Measurements from ENCODE around the gene IFNA2.
"Not testable (repeated sequence)": the region's sequence is repeated elsewhere in the genome, so short reads cannot be mapped to it uniquely, and the experiment has no call there.

Gene IFNA2

DNA sequence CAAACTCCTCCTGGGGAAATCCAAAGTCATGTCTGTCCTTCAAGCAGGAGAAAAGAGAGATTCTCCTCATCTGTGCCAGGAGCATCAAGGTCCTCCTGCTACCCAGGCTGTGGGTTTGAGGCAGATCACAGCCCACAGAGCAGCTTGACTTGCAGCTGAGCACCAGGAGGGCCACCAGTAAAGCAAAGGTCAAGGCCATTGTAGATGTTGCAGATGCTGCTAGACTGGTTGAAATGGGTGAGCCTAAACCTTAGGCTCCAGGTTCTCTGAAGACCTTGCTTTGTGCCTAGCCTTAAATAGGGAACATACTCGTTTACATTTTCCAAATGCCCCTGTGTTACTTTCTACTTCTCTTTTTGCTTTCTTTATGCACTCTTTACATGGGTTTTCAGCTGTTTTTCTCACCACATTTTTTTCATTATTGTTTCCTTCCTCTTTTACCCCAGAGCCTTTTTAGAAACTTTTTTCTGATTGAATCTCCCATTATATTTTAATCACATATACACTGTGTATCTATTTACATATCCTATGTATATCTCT lies at the start of gene IFNA2:
IFNA2 (minus strand) TSS at position 268 of the 540 bp plus-strand sequence; CDS start at position 199, 69 bp downstream.
- no peak for DNase-seq (ENCODE audit: low read depth)

DNA sequence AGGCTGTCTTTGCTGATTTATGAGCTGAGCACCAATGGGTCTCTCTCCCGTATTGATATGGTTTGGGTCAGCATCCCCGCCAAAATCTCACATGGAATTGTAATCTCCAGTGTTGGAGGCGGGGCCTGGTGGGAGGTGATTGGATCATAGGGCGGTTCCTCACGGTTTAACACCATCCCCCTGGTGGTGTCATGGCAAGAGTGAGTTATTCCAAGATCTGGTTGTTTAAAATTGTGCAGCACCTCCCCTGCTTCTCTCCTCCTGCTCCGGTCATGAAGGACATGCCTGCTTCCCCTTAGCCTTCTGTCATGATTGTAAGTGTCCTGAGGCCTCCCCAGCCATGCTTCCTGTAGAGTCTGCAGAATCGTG lies 49.8 kb upstream of the IFNA2 start:
- DNase-seq (ENCODE audit: low read depth): not testable (repeated sequence)

DNA sequence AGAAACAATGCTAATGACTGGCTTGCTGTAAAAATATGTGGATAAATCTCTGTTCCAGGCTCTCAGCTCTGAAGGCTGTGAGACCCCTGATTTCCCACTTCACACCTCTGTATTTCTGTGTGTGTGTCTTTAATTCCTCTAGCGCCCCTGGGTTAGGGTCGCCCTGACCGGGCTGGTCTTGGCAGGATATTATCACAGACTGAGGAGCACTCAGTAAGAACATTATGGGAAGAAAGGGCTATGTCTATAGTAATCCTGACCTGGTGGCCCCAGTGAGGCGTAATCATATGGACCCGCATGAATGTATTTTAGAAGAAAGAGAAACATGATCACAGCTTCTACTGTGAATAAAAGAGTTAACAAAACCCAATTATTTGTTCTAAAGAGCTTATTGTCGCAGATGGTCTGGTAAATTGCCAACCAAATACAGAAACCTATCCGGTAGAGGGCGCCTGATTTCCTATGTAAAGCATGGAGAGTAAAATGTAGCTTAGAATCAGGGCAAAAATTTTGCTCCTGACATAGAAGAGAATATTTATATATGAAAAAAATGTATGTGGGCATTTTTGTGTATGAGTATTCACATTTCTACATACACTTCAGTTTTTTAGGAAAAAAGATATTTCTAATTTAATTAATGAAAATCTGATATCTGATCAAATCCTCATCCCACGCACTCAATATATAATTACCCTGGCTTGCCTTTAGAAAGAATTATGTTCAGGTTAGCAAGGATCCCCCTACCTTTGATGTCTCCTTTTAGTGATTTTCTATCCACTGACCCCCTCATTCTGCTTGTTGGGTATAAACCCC lies 49.2 kb upstream of the IFNA2 start:
- DNase-seq (ENCODE audit: low read depth): no peak

DNA sequence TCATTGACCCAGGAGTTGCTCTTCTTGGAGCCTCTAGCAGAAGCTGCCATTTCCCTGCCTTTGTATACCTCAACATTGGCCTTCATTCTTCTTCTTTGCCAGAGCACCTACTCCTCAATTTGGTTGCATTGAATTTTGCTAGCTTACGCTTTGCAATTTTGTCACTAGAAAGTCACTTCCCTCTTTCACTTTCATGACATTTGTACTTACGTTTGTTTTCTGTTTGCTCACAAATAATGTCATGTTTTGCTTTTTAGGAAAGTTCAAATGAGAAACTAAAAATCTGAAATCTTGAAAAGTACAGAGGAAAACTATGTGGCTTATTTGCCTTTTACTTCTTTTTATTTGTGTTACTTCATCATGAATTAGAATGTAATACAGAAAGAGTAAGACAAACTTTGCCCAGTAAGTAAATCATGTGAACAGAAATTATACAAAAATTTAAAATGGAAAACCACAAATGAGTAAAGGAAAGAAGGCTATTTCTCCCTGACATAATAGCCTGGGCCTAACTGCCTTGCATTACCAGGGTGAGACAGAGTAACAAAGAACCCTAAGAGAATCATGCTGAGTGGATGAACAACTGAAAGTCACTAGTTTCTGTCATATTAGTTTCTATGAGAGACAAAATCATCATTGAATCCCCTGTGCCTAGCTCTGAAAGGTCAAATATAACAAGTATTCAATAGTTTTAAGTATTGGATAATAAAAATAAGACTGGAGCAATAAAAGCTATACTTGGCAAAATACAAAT lies 47.7 kb upstream of the IFNA2 start:
- DNase-seq (ENCODE audit: low read depth): no peak

DNA sequence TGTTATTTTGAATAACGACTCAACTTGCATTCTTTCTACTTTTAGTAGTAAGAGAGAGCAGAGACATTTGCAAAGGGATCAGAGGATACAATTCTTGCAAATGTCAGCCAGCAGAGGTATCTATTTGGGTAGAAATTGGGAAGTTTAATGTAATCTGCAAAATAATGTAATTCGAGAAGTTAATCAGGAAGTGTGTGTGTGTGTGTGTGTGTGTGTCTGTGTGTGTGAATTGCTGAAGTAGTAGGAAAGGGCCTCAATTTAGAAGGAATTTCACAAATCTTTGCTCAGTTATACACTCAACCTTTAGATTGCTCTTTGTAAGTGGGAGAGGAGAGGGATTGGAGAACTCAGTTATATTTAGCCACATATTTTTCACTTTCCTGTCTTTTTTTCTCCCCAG lies 44.0 kb upstream of the IFNA2 start:
- DNase-seq (ENCODE audit: low read depth): no peak

DNA sequence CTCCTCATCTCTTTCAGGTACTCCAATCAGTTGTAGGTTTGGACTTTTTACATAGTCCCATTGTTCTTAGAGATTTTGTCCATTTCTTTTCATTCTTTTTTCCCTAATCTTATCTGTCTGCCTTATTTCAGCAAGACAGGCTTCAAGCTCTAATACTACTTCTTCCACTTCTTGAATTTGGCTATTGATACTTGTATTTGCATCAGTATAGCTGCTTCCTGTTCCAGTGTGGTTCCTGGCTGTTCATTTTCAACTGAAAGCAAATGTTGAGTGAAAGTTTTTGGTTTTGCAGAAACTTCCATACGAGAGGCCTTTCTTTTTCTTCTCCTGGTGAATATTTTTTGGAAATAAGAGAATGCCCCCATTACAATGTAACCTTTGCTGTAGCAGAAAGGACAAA lies 43.0 kb upstream of the IFNA2 start:
- no peak for DNase-seq (ENCODE audit: low read depth)

DNA sequence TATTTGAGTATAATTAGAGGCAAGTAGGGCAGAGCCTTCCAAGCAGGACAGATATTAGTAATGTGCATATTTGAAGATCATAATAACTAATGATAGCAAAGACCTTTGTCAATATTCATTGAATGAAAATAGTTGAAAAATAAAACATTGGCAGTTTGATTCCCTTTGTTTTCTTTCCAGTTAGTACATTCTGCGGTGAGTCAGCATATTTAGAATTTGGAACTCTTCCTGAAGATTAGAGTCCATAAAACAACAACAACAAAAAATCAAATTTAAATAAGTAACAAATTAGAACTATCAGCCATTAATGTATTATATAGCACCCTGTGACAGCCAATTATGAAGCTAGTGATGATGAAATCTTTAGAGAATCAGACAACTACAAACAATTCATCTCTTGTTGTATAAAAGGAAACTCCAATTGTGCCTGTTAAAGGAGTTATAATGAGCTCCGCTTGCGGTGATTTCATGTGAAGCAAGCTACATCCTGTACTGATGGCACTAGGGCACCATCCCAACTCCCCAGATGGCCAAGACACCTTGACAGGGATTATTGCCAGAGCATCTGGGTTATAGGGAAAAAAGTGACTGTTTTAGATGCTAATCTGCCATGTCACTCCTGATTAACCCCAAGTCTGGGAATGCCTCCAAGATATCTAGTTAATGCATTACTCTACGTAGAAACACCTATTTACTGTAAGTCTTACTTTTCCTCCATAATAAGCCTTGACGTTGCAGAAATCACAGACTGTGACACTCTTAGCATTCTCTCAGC lies 30.5 kb upstream of the IFNA2 start:
- no peak for DNase-seq (ENCODE audit: low read depth)

DNA sequence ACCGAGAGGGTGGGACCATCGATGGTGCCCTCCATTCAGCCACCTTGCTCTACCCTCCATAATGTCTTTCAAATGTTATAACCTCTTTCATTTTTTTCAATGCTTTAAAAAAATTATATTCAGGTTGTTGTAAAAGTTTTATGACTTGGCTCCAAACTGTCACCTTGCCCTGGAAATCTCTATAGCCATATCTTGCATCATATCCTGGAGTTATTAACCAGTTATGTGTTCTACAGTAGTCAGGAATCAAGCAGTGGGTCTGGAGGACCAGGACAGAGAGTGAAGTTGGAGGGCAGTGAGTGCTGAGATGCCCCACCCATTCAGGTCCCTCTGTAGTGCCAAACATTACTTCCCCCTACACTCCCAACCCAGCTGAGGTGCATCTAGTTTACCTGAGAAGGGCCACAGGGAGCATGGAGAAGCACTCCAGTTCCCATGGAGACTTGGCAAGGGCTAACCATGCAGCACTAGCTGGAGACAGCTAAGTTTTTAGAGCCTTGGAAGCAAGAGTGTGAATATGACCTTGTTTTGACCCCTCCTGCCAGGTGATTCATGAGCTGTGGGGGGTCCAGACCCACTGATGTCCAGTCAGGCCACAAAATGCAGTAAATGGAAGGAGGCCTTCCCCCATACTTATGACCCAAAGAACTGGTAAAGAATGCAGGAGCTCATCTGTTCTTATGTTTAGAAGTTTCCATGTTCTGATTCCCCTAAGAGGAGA lies 29.2 kb upstream of the IFNA2 start:
- DNase-seq (ENCODE audit: low read depth): no peak

DNA sequence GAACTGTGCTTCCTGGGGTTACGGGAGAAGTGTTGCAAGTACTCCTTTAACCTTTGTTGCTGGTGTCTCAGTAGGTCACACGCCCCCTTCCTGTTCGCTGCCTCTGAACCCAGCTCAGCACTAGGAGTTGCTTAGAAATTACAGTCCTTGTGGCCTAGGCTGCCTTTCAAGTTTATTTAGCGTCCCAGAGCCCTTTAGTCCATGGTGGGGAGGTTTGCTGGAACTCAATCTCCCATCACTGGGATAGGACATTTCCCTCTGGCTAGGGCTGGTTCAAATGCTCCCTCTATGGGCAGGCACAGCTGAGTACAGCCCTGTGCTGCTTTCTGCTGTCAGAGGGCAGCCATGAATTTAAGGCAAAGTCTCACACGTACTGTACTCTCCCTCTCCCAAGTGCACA lies 28.4 kb upstream of the IFNA2 start:
- DNase-seq (ENCODE audit: low read depth): no peak

DNA sequence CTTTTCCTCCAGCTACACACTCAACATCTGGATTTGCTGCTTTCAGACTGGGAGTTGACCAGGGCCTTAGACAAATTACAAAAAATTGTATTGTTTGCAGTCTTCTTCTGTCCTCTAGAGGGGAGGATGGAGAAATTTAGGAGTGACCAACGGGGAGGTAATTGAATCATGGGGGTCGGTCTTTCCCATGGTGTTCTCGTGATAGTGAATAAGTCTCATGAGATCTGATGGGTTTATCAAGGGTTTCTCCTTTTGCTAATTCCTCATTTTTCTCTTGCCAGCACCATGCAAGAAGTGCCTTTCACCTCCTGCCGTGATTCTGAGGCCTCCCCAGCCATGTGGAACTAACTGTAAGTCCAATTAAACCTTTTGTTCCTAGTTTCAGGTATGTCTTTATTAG lies 28.0 kb upstream of the IFNA2 start:
- no peak for DNase-seq (ENCODE audit: low read depth)

DNA sequence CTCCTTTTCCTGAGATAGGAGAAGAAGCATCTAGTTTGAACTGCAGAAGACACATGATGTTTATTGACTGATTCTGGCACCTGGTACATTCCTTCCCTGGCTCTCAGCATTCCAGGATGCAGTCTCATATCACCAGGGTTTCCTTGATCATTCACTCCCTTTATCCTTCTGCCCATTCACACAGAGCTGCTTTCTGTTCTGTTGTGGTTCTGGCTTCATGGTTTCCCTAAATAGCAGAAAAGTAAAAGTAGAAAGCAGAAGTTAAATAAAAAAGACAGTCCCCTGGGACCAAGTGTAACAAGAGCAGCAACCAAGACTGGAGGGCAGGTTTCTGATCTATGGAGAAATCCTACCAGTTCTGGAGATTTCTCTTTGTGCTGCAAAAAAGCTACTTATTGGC lies 26.9 kb upstream of the IFNA2 start:
- DNase-seq (ENCODE audit: low read depth): no peak

DNA sequence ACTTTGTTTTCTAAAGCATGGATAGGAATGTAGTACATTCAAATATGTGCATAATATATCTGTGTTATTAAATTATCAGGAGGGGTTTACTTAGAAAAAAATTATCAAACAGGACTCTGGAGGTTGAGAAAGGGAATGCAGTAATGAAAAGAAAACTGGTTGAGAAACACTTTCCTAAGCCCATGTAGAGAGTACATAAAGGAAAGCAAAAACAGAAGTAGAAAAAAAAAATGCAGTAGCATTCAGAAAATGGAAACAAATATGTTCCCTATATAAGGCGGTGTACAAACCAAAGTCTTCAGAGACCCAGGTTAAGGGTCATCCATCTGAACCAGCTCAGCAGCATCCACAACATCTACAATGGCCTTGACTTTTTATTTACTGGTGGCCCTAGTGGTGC lies 23.6 kb upstream of the IFNA2 start, which contains the start of gene IFNA8:
IFNA8 (plus strand) TSS at position 301 of the 400 bp plus-strand sequence; CDS start at position 361, 60 bp downstream.
- DNase-seq (ENCODE audit: low read depth): no peak

DNA sequence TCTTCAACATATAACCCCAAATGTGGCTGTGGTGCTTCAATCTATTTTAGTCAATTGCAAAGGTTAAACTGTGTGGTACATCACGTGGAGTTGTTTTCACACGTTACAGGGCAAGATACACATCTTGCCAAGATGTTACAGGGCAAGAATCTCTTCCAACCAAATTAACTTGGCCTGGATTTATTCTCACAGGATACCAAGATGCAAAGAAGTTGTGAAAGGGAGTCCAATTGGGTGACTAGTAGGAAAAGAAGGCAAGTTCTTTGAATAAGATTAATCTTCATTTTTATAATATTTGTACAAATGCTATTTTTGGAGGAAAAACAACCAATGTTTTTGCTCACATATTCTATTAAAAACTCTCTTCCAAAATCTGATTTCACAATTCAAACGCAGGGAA lies 18.9 kb upstream of the IFNA2 start:
- DNase-seq (ENCODE audit: low read depth): no peak

DNA sequence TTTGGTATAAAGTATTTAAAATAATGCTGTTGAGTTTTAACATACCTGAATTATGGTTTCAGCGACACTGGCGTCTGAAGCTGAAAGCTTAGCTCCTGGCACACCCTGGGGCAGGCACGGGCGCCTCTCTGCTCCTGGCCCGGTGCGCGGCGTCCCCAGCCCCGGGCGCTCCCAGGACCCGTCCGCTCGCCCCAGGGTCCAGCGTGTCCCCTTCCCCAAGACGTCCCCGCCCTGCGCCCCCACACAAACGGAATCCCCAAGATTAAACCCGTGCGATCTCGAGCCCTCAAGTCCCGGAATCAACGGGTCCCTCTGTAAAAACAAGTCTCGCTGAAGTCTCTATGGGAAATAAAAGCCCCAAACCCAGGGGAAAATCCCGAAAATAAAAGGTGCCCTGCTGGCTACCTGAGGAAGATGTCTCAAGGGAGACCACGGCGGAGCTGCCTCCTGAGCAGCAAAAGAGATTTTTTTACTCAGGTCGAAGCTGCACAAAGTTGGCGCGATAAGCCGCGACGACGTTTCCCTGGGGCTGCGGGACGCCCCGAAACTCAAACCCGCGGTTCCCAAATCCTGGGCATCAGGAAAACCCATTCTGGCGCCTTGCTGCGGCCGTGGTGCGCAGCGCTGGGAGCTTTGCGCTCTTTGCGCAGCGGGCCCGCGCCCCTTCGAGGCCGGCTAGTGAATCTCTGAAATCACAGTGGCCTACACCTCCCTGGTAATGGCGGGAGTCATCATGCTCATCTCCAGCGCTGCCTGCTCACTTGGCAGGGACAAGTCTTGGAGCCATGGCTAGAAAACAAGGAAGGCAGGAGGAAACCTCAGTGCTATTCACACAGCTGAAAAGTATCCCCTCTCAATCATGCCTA lies 17.4 kb upstream of the IFNA2 start:
- no peak for DNase-seq (ENCODE audit: low read depth)

DNA sequence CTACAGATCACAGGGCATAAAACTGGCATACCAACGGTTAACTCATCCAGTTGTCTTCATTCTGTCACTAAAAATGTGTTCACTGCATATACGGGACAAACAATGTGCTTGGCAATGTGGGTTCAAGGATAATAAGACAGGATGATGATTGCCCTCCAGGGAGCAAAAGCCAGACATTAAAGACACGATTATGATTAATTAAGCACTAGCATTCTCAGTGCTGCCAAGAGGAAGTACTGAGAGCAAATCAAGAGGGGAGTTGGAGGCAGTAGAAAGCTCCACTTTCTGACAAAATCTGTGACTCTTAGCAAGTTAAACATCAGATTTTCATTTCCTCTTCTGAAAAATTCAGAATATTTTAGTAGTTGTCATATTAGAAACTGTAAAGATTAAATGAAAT lies 14.8 kb upstream of the IFNA2 start:
- DNase-seq (ENCODE audit: low read depth): no peak

DNA sequence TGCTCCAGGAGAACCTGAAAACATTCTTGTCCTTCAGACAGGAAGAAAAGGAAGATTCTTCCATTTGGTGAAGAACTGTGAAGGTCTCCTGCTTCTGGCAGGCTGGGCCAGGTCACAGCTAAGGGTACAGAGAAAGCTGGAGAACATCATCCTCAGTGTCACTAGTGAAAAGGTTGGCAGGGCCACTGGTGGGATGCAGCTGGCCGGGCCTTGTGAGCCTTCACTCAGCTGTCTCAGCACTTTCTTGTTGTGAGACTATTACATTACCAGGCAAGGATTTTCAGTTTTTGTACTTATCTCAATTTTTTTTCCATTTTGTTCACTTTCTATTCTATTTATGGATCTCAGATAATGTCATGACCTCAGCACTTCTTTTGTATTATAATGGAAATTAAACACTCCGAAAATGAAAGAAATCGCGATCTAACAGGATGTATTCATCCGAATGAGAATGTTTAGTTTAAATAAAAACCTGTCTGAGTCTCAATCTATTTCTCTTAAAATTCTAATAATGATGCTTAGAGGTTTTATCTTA lies 13.8 kb upstream of the IFNA2 start:
- no peak for DNase-seq (ENCODE audit: low read depth)

DNA sequence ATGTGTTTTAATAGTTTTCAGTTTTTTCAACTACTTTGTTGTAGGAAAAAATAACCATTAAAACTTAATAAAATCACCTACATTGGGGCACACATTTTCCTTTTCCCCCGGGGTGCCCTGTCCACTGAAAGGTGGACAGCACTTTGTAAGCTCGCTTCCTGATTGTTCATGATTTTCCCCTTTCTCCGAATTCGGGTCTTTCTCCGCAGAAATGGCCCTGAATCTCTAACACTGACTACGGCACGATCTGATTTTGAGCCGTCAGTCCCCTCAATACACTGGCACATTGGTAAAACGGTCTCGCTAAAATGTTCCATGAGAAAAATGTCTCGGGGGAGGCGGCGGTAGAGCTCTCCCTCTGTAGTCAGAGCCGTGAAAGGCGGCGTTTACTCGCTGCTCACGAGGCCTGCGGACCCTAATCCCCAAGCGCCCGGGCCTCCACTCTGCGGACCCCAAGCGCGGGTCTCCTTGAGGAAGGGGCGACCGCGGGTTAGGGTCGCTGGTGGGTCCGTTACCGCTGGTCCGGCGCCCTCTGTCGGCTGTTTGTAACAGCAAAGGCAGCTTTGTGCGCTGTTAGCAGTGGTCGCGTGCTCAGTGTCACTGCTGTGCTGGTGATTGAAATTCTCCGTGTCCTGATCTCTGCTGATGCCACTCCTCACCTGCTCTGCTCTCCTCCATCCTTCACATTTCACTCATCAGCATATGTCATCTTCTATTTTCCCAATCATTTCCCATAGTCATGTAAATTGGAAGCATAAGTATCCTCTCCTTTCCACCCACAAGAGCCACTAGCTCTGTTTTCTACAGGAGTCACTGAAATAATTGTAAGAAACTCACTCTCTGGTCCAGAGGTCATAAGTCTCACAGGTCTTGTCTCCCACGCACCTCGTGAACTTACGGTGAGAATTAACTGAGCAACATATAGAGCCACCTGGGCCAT lies 10.8 kb upstream of the IFNA2 start:
- DNase-seq (ENCODE audit: low read depth): no peak

DNA sequence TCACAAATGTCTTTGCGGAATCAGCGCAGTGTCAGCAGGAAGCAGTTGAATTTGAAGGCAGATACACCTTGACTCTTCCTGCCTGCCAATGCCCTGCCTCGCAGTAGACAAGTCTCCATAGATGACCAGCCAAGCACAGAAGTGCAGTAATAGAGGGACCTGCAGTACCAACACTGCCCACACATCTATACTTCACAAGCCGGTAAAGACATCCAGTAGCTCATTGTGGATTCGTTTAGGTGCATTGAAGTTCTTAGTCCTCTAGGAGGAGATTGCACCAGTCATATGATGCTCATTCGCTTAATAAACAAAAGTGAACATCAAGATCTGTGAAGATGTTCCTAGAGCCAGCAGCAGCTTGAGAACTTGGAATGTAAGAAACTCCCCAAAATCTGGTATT lies 7.1 kb upstream of the IFNA2 start:
- no peak for DNase-seq (ENCODE audit: low read depth)

DNA sequence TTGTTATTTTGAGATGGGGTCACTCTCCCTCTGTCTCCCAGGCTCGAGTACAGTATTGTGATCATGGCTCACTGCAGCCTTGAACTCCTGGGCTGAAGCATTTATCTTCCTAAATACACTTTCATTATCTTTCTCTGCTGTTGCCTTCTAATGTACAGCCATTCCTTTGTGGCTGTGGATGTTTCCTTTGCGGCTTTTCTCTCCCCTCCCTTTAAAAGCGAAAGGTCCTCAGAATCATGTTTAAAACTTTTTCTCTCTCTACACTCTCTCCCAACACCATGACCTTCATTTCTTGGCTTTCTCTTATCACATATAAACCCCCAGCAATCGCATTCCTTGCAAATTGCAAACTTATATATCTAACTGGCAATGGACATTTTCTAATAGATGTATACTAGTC lies 1.6 kb downstream of the IFNA2 start:
- no peak for DNase-seq (ENCODE audit: low read depth)
